HL-60 (cell line): ENCODE data around the gene PRICKLE3.

ENCODE experiments used
- SPI1 ChIP-seq: IDR thresholded peaks from 2 replicates; pipeline ENCODE4 v1.6.1; 2012; ENCODE audit warnings: low read depth, mild to moderate bottlenecking, borderline replicate concordance
- TF ChIP-seq, protein P1 (sequence below): IDR thresholded peaks from one replicate; pipeline ENCODE4 v1.5.1; 2011; ENCODE audit warnings: low read length, control low read depth, inconsistent platforms; ENCODE audit not compliant: insufficient read depth

DNA sequence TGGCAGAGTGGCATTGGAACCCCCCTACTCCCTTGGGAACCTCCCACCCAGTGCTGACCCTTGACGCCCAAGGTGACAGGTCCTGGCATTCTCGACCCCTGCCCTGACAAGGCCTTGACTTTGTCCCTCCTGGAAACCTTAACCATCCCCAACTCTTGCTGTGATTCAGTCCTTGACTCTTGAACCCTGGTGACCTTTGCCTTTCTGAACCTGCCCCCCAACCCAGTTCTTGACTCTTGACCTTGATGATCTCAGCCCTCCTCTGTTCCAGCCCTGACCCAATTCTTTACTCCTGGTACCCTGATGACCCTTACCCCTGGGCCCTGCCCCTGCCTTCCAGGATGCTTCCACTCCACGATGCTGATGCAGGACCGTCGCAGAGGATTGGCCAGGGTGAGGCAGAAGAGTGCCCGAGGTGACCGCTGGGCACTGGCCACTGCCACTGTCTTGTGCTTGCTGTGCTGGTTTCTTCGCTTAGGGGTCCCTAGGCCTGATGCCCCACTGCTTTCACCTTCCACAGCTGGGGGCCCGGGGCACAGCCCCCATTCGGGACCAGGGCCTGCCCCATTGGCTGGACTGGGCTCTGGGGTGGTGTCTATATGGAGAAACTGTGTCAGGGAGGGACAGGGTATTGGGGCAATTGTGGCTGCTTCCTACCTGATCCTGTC lies 45.3 kb upstream of the PRICKLE3 start:
- no peak for TF ChIP-seq SPI1
- TF ChIP-seq, protein P1, sequence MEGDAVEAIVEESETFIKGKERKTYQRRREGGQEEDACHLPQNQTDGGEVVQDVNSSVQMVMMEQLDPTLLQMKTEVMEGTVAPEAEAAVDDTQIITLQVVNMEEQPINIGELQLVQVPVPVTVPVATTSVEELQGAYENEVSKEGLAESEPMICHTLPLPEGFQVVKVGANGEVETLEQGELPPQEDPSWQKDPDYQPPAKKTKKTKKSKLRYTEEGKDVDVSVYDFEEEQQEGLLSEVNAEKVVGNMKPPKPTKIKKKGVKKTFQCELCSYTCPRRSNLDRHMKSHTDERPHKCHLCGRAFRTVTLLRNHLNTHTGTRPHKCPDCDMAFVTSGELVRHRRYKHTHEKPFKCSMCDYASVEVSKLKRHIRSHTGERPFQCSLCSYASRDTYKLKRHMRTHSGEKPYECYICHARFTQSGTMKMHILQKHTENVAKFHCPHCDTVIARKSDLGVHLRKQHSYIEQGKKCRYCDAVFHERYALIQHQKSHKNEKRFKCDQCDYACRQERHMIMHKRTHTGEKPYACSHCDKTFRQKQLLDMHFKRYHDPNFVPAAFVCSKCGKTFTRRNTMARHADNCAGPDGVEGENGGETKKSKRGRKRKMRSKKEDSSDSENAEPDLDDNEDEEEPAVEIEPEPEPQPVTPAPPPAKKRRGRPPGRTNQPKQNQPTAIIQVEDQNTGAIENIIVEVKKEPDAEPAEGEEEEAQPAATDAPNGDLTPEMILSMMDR, result no peak
